Fibroblast of the aortic adventitia (primary cell): ENCODE results near the gene C11orf24. TPM values are rescaled to one million over a fixed set of nuclear protein-coding genes. Genes with fewer than 3 reads are reported as not detected.

Experiments
- DNase-seq: peaks from one replicate; pipeline ENCODE4 v3.0.0-alpha.2; 2010; ENCODE audit warnings: low read depth
- H3K4me3 ChIP-seq: 2 replicates; pipeline ENCODE4 v1.5.1; 2011; ENCODE audit warnings: low read depth, mild to moderate bottlenecking, control low read depth, low read length, moderate library complexity
- CTCF ChIP-seq: IDR thresholded peaks from 2 replicates; pipeline ENCODE4 v1.5.1; 2011; ENCODE audit warnings: mild to moderate bottlenecking, low read length, control low read depth, inconsistent platforms; ENCODE audit not compliant: insufficient read depth
- total RNA-seq: library from RNA; depleted of rRNA; stranded (reverse); fragments of >200 nt; gene quantifications from 2 replicates; pipeline ENCODE4 v1.2.3, GENCODE V29; 2012; ENCODE audit warnings: low replicate concordance

Gene C11orf24
- total RNA-seq, 1 donor = 42.1 TPM

GRCh38 chr11:68260484-68260883, 11.3 kb downstream of the C11orf24 start:
- no peak for TF ChIP-seq CTCF
- H3K4me3 ChIP-seq = no peak overlapping the region
- no peak for DNase-seq

DNA sequence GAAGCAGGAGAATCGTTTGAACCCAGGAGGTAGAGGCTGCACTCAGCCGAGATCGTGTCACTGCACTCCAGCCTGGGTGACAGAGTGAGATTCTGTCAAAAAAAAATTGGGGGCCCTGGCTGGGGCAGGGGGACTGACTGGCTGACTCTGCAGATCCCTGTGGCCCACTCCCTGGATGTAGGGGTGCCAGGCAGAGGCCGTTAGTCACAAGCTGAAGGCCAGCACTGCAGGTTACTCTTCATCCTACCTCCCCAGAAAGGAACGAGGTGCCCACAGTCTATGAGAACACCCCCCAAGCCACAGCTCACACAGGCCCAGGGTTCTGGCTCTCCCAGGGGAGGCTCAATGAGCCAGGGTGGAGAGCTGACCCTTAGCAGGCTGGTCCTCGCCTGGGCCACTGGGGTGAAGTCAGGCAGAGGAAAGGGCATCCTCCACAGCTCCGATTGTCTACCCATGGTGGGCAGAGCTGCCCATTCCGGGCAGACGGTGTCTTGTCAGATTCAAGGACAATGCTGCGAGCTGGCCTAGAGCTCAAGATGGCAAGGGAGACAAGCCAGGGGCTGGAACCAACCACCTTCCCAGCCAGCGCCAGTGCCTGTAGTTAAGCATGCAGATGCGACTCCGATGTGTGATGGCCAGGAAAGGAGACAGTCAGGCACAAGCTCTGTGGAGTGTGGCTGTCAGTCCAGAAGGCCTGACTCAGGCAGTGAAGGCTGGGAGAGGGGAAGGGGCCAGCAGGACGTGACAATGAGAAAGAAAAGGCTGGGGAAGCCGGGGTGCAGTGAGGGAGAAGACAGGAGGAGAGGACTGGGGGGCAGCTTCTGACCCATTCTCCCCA, 12.4 kb downstream of the C11orf24 start:
- H3K4me3 ChIP-seq = no peak overlapping the region
- DNase-seq = no peak
- TF ChIP-seq CTCF = no peak

- H3K4me3 ChIP-seq = no peak overlapping the region
- no peak for DNase-seq
- no peak for TF ChIP-seq CTCF
Observed at GRCh38 chr11:68258363-68258765, 13.4 kb downstream of the C11orf24 start.

DNA sequence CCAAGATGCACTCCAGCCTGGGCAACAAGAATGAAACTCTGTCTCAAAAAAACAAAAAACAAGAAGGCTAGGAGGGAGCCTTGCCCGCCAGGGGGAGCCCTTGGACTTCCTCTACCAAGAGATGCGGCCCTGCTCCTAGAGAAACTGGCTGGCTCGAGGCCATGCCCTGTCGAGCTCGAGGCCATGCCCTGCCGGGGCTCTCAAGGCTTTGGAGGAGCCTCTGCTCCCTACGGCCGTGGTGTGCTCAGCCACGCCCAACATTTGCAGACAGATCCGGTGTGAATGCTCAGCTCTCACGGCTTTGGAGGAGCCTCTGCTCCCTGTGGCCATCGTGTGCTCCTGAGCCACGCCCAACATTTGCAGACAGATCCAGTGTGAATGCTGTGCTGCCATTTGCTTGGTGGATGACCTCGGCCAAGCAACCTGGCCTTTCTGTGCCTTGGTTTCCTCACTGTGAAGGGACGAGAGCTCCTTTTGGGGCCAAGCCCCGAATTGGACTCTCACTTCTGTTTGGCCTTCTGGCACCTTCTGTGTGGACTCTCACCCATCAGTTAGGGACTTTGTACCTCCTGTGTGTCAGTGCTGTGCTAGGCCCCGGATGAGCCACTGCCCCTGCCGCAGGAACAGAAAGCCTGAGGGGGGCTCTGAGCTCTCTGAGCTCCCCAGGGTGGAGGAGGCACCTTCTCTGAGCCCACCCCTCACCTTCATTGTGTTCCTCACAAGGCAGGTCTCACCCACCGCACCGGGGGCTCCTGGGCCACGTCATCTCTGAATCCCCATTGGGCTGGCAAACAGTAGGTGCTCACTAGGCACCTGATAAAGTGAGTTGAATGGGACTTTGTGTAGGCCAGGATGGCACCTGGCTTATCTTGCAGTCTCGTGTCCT, 14.1 kb downstream of the C11orf24 start:
- peak; percentile 93 for DNase-seq
- peak; percentile 87 for TF ChIP-seq CTCF
- H3K4me3 ChIP-seq = peak overlapping the region; percentile 31

GRCh38 chr11:68256331-68256741, 15.4 kb downstream of the C11orf24 start:
- no peak for TF ChIP-seq CTCF
- peak; percentile 10 for DNase-seq

DNA sequence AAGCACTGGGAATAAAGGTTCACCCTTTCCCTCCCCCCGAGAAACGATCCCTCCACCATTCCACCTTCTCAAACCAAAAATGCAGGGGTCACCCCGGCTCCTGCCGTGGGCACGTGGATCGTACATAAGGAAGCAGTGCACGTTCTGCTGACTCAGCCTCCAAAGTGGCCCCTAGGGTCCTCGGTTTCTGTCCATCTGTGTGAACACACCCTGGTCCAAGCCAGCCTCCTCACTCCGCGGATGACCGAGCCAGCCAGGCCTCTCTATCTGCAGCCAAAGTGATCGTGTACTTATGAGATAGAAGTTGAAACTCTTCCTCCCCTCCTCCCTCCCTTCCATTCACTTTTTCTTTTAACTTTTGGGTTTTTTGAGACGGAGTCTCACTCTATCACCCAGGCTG, 16.2 kb downstream of the C11orf24 start:
- no peak overlapping the region for H3K4me3 ChIP-seq
- no peak for TF ChIP-seq CTCF
- DNase-seq = peak; percentile 29

More at GRCh38 chr11:68256331-68256741, 15.4 kb downstream of the C11orf24 start:
- H3K4me3 ChIP-seq = no peak overlapping the region
